DND-41 (cell line): Measurements from ENCODE around the gene TPP2.

Source experiments
- EZH2 ChIP-seq: IDR thresholded peaks from 3 replicates; pipeline ENCODE4 v1.6.1; 2012; ENCODE audit warnings: borderline replicate concordance, low read depth, mild to moderate bottlenecking, moderate library complexity, low read length, inconsistent platforms; ENCODE audit not compliant: severe bottlenecking
- TF ChIP-seq, protein P1 (sequence below): IDR thresholded peaks from 2 replicates; pipeline ENCODE4 v1.5.1; 2012; ENCODE audit warnings: borderline replicate concordance, low read length, moderate library complexity, mild to moderate bottlenecking; ENCODE audit not compliant: poor library complexity, severe bottlenecking; ENCODE audit errors: extremely low read depth

- TF ChIP-seq, protein P1, sequence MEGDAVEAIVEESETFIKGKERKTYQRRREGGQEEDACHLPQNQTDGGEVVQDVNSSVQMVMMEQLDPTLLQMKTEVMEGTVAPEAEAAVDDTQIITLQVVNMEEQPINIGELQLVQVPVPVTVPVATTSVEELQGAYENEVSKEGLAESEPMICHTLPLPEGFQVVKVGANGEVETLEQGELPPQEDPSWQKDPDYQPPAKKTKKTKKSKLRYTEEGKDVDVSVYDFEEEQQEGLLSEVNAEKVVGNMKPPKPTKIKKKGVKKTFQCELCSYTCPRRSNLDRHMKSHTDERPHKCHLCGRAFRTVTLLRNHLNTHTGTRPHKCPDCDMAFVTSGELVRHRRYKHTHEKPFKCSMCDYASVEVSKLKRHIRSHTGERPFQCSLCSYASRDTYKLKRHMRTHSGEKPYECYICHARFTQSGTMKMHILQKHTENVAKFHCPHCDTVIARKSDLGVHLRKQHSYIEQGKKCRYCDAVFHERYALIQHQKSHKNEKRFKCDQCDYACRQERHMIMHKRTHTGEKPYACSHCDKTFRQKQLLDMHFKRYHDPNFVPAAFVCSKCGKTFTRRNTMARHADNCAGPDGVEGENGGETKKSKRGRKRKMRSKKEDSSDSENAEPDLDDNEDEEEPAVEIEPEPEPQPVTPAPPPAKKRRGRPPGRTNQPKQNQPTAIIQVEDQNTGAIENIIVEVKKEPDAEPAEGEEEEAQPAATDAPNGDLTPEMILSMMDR, result peak; percentile 35
- no peak for TF ChIP-seq EZH2
Observed at GRCh38 chr13:102724923-102725322, 128.1 kb downstream of the TPP2 start.
